ENCODE data around the gene SSH2. TPM values are rescaled to one million over a fixed set of nuclear protein-coding genes. Genes with fewer than 3 reads are reported as not detected.

The SSH2 gene
- polyA plus RNA-seq, 1 of the 3 experiments (the other 2 are of a cell fraction): 8.8 TPM

- WGBS (ENCODE audit: low lambda C conversion rate): 71% methylated on average over 1 of the region's 1 CpG
- POLR2A ChIA-PET: no interaction called here
These were observed 158.5 kb downstream of the SSH2 start for GRCh38 chr17:29771546-29771945.

More at GRCh38 chr17:29771546-29771945, 158.5 kb downstream of the SSH2 start:
- Histone ChIP-seq H3K27ac (ENCODE audit: low read depth in 2 of 2, low read length in 1 of 2) (0 out of 4 replicates have a peak overlapping the region, but pooled peaks of 1 of the 2 experiments have one; percentile 41), H3K4me3 (ENCODE audit: low read depth in 2 of 2, low read length in 1 of 2) (no peak overlapping the region), H3K27me3 (ENCODE audit: insufficient read depth) (no peaks in the 10 kb centered on the region), H3K9me3 (no peaks in the 10 kb centered on the region), H3K36me3 (replicated peaks in 1 of 2; ENCODE audit: control insufficient read depth in 1 of 2, insufficient read depth in 2 of 2, low read length in 1 of 2) (no peaks in the 10 kb centered on the region), H3K9me2 (no peaks in the 10 kb centered on the region), H4K20me1 (ENCODE audit: insufficient read depth) (no peaks in the 10 kb centered on the region), H3K4me2 (no peak overlapping the region), H2AFZ (ENCODE audit: low read depth) (no peak overlapping the region), H3K79me2 (ENCODE audit: insufficient read depth) (no peaks in the 10 kb centered on the region), H3K4me1 (ENCODE audit: control insufficient read depth in 1 of 2, insufficient read depth in 2 of 2, low read depth in 1 of 2, low read length in 1 of 2) (peaks cover 0 to 7% of the 10 kb centered on the region in 2 experiments; a peak in 2 of 4 replicates), H3K9ac (no peak overlapping the region), H3F3A (replicated peaks; ENCODE audit: insufficient read depth) (no peaks in the 10 kb centered on the region)
- CTCF ChIA-PET: interaction anchor here (1.2 kb wide), 1 partner anchor 8 kb away, joined by 5 read pairs; no protein-coding TSS in a partner anchor
- no peak for DNase-seq
- TF ChIP-seq USF1 (IDR thresholded peaks at IDR 0.05; ENCODE audit: borderline replicate concordance, low read depth) (no peak), IRF3 (IDR thresholded peaks at IDR 0.05; ENCODE audit: low read depth, low read length) (no peak), CTCF (IDR thresholded peaks at IDR 0.05) (no peak), RAD21 (IDR thresholded peaks at IDR 0.05; ENCODE audit: low read length) (no peak), POLR2AphosphoS5 (IDR thresholded peaks at IDR 0.05; ENCODE audit: low read depth, low read length) (no peak), RFX5 (IDR thresholded peaks at IDR 0.05; ENCODE audit: low read length) (no peak), YY1 (IDR thresholded peaks at IDR 0.05; ENCODE audit: low read depth) (no peak), RCOR1 (IDR thresholded peaks at IDR 0.05; ENCODE audit: low read length) (no peak), NRF1 (IDR thresholded peaks at IDR 0.05; ENCODE audit: low read depth, low read length) (no peak), REST (IDR thresholded peaks at IDR 0.05; ENCODE audit: low read depth, low read length) (no peak), USF2 (IDR thresholded peaks at IDR 0.05; ENCODE audit: borderline replicate concordance, low read depth, low read length) (no peak), SMC3 (IDR thresholded peaks at IDR 0.05; ENCODE audit: low read depth, low read length) (no peak)

Data from SK-N-SH (cell line).